Cardiac fibroblast (primary cell): Measurements from ENCODE around the gene KIF19.
A peak's percentile ranks its signal among the peaks of the same experiment; 100 is the strongest.

Source experiments
- DNase-seq, 2 donors: peaks; one replicate each; pipeline versions ENCODE4 v3.0.0 to v3.0.0-alpha.2; 2010; ENCODE audit warnings: low read depth in 2 of 2
- H3K4me3 ChIP-seq, 2 donors: replicated peaks in 1 of 2; 1 replicate in 1 of 2; 2 replicates in 1 of 2; pipeline ENCODE4 v1.5.1; 2011; ENCODE audit warnings: low read depth in 2 of 2, low read length in 2 of 2, mild to moderate bottlenecking in 2 of 2, moderate library complexity in 1 of 2
- TF ChIP-seq, protein P1 (sequence below): IDR thresholded peaks from one replicate; pipeline ENCODE4 v1.5.1; 2011; ENCODE audit warnings: low read depth, mild to moderate bottlenecking, low read length, inconsistent platforms

KIF19 gene

DNA sequence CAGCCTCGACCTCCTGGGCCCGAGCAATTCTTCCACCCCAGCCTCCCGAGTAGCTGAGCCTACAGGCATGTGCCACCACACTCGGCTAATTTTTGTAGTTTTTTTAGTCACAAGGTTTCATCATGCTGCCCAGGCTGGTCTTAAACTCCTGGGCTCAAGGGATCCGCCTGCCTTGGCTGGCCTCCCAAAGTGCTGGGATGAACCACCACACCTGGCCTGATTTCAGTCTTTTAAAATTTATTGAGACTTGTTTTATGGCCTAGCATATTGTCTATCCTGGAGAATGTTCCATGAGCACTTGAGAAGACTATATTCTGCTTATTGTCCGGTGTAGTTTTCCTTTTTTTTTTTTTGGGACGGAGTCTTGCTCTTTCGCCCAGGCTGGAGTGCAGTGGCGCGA, 33.5 kb upstream of the KIF19 start:
- TF ChIP-seq, protein P1, sequence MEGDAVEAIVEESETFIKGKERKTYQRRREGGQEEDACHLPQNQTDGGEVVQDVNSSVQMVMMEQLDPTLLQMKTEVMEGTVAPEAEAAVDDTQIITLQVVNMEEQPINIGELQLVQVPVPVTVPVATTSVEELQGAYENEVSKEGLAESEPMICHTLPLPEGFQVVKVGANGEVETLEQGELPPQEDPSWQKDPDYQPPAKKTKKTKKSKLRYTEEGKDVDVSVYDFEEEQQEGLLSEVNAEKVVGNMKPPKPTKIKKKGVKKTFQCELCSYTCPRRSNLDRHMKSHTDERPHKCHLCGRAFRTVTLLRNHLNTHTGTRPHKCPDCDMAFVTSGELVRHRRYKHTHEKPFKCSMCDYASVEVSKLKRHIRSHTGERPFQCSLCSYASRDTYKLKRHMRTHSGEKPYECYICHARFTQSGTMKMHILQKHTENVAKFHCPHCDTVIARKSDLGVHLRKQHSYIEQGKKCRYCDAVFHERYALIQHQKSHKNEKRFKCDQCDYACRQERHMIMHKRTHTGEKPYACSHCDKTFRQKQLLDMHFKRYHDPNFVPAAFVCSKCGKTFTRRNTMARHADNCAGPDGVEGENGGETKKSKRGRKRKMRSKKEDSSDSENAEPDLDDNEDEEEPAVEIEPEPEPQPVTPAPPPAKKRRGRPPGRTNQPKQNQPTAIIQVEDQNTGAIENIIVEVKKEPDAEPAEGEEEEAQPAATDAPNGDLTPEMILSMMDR = no peak

DNA sequence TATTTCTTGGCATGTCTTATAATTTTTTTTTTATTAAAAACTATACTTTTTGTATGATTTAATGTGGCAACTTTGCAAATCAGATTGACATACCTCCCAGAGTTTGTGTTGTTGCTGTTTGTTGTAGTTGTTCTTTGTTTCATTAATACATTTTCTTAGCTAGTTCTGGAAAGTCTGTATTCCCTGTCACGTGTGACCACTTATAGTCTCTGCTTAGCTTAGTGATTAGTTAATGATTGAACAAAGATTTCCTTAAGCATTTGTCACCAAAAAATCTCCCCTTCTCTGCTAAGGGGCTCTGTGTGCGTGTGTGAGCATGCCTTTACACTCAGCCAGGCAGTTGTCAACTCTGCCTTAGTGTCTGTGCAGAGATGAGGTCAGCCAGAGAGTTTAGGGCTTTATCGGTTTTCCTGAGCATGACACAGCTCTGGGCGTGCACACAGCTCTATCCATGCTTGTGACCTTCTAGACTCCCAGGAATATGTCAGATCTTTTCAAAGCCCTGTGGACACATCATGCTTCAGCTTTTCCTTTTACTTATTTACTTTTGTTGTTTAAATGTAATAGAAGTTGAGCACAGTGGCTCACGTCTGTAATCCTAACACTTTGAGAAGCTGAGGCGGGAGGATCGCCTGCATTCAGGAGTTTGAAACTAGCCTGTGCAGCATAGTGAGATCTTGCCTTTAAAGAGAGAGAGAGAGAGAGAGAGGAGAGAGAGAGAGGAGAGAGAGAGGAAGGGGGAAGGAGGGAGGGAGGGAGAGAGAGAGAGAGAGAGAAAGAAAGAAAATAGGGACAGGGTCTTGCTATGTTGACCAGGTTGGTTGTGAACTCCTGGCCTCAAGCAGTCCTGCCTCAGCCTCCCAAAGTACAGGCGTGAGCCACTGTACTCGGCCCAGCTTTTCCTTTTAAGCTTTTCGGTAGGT, 30.1 kb upstream of the KIF19 start:
- peak in 1 of 2 donors; percentile 46 for DNase-seq
- no peak overlapping the region for H3K4me3 ChIP-seq
- TF ChIP-seq, protein P1 = no peak

More for the DNA sequence above, 33.5 kb upstream of the KIF19 start:
- no peak for DNase-seq
- no peak overlapping the region for H3K4me3 ChIP-seq

DNA sequence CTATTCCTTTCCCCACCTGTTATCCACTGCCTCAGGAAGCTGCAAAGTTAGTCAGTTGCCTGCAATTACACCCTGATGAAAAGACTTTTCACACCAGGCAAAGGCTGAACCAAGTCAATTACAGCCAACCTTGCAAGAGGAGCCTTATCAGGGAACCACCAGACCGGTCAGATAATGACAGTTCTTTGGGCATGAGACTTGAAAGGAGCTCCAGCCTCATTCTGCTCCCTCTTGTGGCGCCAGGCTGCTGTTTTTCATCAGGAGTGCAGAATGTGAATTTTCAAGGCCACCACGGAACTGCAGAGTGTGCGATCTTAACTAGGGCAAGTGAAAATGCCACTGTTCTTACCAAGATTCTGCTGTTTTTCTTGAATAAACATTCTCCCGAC, 29.5 kb upstream of the KIF19 start:
- H3K4me3 ChIP-seq = no peak overlapping the region
- TF ChIP-seq, protein P1 = peak; percentile 51
- peak; percentile 40 to 85 for DNase-seq

DNA sequence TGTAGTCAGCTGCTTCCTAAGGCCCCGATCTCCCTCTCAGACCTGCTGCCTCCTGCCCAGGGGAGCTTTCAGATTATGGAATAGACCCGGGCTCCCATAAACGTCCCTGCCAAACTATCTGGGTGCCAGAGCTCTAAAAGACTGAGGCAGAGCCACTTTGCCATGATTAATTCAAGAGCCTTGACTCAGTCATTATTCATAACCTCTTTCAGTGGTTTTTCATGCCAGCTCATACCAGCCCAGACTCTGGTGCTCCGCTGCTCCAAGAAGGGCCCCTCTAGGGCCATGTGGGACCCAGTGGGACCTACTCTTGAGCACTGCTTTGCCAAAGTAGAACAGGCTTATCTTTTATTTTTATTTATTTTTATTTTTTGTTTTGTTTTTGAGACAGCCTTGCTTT, 28.1 kb upstream of the KIF19 start:
- TF ChIP-seq, protein P1 = no peak
- no peak for DNase-seq

DNA sequence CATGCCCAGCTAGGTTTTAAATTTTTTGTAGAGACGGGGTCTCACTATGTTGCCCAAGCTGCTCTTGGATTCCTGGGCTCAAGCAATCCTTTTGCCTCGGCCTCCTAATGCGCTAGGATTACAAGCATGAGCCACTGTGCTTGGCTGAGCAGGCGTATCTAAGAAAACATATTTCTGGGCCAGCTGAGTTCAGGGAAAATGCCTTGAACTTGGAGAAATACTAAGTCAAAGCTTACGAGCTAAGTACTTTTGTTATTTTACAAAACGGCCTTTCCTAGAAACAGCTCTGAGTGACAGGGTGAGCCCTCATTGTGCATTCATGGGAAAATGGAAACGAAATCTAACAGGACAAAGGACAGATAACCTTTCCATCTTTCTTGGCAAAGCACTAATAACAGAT, 27.2 kb upstream of the KIF19 start:
- TF ChIP-seq, protein P1 = no peak
- DNase-seq = no peak
- no peak overlapping the region for H3K4me3 ChIP-seq

More for the DNA sequence above, 28.1 kb upstream of the KIF19 start:
- no peak overlapping the region for H3K4me3 ChIP-seq

DNA sequence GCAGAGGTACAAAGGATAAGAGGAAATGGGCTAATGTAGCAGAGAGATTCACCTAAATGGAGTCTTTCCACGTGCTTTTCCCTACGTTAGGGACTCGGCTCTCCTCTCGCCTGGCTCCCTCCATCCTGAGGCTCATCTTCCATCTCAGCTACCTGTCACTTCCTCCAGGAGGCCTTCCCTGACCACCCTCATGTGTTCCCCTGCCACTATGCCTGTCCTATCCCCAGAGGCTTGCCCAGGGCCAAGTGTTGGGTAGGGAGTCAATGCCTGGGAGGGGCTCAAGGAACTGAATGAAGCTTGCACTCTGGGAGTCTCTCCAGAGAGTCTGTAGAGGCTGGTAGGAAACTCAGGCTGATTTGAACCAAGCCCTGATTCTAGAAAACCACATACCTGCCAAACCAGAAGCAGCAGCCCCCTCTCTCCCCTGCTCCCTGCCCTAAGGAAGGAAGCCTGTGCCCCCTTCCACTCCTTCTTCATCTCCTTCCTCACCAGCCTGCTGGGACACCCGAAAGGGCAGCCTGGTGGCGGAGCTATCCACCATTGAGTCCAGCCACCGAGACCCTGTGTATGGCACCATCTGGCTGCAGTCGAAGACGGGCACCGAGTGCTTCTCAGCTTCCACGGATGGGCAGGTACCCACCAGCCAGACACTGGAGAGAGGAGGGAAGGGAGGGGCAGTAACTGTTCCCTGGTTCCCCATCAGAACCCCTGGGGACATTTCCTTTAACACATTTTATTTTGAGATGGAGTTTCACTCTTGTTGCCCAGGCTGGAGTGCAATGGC, 26.6 kb upstream of the KIF19 start:
- H3K4me3 ChIP-seq = no peak overlapping the region
- no peak for DNase-seq
- TF ChIP-seq, protein P1 = no peak
